HG02759 (cell line): ENCODE measurements around the gene SLC1A5.
A peak's percentile ranks its signal among the peaks of the same experiment; 100 is the strongest.
"Not testable (repeated sequence)": the region's sequence is repeated elsewhere in the genome, so short reads cannot be mapped to it uniquely, and the experiment has no call there.

ENCODE experiments used
- ATAC-seq: cut with Tn5 transposase; IDR thresholded peaks from one replicate; pipeline ENCODE4 v1.9.1; 2021; ENCODE audit warnings: mild to moderate bottlenecking, moderate library complexity; ENCODE audit not compliant: unreplicated experiment

Gene SLC1A5

GRCh38 chr19:46802152-46802551 lies 13.8 kb upstream of the SLC1A5 start:
- ATAC-seq, result no peak

- no peak for ATAC-seq
These were observed 10.3 kb upstream of the SLC1A5 start for GRCh38 chr19:46798713-46799112.

GRCh38 chr19:46797881-46798280 lies 9.5 kb upstream of the SLC1A5 start:
- ATAC-seq, result no peak

GRCh38 chr19:46791944-46792343 lies 3.5 kb upstream of the SLC1A5 start:
- ATAC-seq, result no peak

GRCh38 chr19:46789371-46789770 lies 977 bp upstream of the SLC1A5 start:
- no peak for ATAC-seq

- no peak for ATAC-seq
These were observed 559 bp upstream of the SLC1A5 start for GRCh38 chr19:46788968-46789338.

- no peak for ATAC-seq
These were observed 798 bp downstream of the SLC1A5 start for GRCh38 chr19:46787331-46788261.

GRCh38 chr19:46787040-46787330 lies 1.4 kb downstream of the SLC1A5 start:
- ATAC-seq, result no peak

- ATAC-seq, result peak; percentile 35
These were observed 2.0 kb downstream of the SLC1A5 start for GRCh38 chr19:46786236-46787039.

GRCh38 chr19:46785980-46786235 lies 2.5 kb downstream of the SLC1A5 start:
- ATAC-seq, result no peak

GRCh38 chr19:46785054-46785979 lies 3.1 kb downstream of the SLC1A5 start:
- ATAC-seq, result no peak

- ATAC-seq, result peak; percentile 29
These were observed 3.9 kb downstream of the SLC1A5 start for GRCh38 chr19:46784262-46785053.

GRCh38 chr19:46783670-46784069 lies 4.7 kb downstream of the SLC1A5 start:
- ATAC-seq, result no peak

- no peak for ATAC-seq
These were observed 5.9 kb downstream of the SLC1A5 start for GRCh38 chr19:46782355-46783019.

GRCh38 chr19:46777956-46778645 lies 10.3 kb downstream of the SLC1A5 start:
- not testable (repeated sequence) for ATAC-seq

- ATAC-seq, result no peak
These were observed 11.2 kb downstream of the SLC1A5 start for GRCh38 chr19:46776927-46777911.

GRCh38 chr19:46775642-46776258 lies 12.6 kb downstream of the SLC1A5 start:
- ATAC-seq, result no peak

- ATAC-seq, result no peak
These were observed 15.4 kb downstream of the SLC1A5 start for GRCh38 chr19:46773018-46773399.
